ENCODE results near the gene GOLPH3L.

Gene GOLPH3L

GRCh38 chr1:150622303-150622975 is 74.5 kb downstream of the GOLPH3L start:
- TF ChIP-seq, protein P1, sequence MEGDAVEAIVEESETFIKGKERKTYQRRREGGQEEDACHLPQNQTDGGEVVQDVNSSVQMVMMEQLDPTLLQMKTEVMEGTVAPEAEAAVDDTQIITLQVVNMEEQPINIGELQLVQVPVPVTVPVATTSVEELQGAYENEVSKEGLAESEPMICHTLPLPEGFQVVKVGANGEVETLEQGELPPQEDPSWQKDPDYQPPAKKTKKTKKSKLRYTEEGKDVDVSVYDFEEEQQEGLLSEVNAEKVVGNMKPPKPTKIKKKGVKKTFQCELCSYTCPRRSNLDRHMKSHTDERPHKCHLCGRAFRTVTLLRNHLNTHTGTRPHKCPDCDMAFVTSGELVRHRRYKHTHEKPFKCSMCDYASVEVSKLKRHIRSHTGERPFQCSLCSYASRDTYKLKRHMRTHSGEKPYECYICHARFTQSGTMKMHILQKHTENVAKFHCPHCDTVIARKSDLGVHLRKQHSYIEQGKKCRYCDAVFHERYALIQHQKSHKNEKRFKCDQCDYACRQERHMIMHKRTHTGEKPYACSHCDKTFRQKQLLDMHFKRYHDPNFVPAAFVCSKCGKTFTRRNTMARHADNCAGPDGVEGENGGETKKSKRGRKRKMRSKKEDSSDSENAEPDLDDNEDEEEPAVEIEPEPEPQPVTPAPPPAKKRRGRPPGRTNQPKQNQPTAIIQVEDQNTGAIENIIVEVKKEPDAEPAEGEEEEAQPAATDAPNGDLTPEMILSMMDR (IDR thresholded peaks at IDR 0.05; ENCODE audit: insufficient read depth, low read length, poor library complexity, severe bottlenecking), result no peak

GRCh38 chr1:150621497-150622302 is 75.3 kb downstream of the GOLPH3L start:
- DNase-seq (ENCODE audit: extremely low read depth, insufficient read length), result peak; percentile 35
- Histone ChIP-seq H3K4me3 (replicated peaks; ENCODE audit: low read depth, low read length) (no peak overlapping the region; the same call in 1 of the 2 replicates), H3K27me3 (replicated peaks; ENCODE audit: control insufficient read depth, insufficient read depth, low read length) (no peaks in the 10 kb centered on the region), H3K36me3 (ENCODE audit: control insufficient read depth, insufficient read depth, low read length) (peaks cover 32% of the 10 kb centered on the region)
- TF ChIP-seq, protein P1 (IDR thresholded peaks at IDR 0.05; ENCODE audit: insufficient read depth, low read length, poor library complexity, severe bottlenecking), result peak; percentile 73

More at GRCh38 chr1:150622303-150622975, 74.5 kb downstream of the GOLPH3L start:
- peaks cover 37% of the 10 kb centered on the region for H3K36me3 ChIP-seq (ENCODE audit: control insufficient read depth, insufficient read depth, low read length)
- H3K4me3 ChIP-seq (replicated peaks; ENCODE audit: low read depth, low read length), result no peak overlapping the region
- no peak for DNase-seq (ENCODE audit: extremely low read depth, insufficient read length)
- no peaks in the 10 kb centered on the region for H3K27me3 ChIP-seq (replicated peaks; ENCODE audit: control insufficient read depth, insufficient read depth, low read length)

GRCh38 chr1:150620919-150621318 is 76.0 kb downstream of the GOLPH3L start:
- DNase-seq (ENCODE audit: extremely low read depth, insufficient read length), result no peak
- TF ChIP-seq, protein P1 (IDR thresholded peaks at IDR 0.05; ENCODE audit: insufficient read depth, low read length, poor library complexity, severe bottlenecking), result no peak
- no peaks in the 10 kb centered on the region for H3K27me3 ChIP-seq (replicated peaks; ENCODE audit: control insufficient read depth, insufficient read depth, low read length)
- peaks cover 28% of the 10 kb centered on the region for H3K36me3 ChIP-seq (ENCODE audit: control insufficient read depth, insufficient read depth, low read length)
- no peak overlapping the region for H3K4me3 ChIP-seq (replicated peaks; ENCODE audit: low read depth, low read length)

- no peak for DNase-seq (ENCODE audit: extremely low read depth, insufficient read length)
- no peaks in the 10 kb centered on the region for H3K27me3 ChIP-seq (replicated peaks; ENCODE audit: control insufficient read depth, insufficient read depth, low read length)
- TF ChIP-seq, protein P1 (IDR thresholded peaks at IDR 0.05; ENCODE audit: insufficient read depth, low read length, poor library complexity, severe bottlenecking), result peak; percentile 4
- peaks cover 27% of the 10 kb centered on the region for H3K36me3 ChIP-seq (ENCODE audit: control insufficient read depth, insufficient read depth, low read length)
- no peak overlapping the region for H3K4me3 ChIP-seq (replicated peaks; ENCODE audit: low read depth, low read length)
Measured at GRCh38 chr1:150619576-150620509, 77.1 kb downstream of the GOLPH3L start.

DNA sequence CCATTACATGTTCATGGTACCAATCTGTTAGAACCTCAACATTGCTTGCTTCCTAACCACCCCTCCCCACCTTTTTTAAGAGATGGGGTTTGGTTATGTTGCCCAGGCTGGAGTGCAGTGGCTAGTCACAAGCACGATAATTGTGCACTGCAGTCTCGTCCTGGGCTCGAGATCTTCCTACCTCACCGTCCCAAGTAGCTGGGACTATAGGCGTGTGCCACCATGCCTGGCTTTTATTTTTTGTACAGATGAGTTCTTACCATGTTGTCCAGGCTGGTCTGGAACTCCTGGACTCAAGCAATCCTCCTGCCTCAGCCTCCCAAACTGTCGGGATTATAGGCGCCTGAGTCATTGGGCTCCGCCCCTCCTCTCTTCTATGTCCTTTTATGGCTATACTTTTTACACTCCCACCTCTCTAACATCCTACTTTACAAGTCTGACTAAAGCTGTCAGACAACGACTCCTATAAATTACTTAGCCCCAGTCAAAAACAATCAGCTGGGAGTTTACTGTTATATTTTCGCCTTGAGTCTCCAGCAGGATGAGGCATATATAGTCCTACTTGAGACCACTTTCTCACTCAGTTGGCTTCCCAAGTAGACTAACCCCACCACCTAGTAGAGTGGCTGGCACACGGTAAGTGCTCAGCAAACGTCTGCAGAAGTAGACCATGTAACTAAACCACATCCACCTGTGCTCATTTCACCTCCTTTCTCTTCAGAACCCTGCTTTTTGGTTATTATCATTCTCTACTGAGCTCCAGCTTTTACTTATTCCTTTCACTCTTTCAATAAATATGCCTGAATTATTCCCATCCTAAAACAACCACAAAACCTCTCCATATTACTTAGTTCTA is 81.4 kb downstream of the GOLPH3L start:
- DNase-seq (ENCODE audit: extremely low read depth, insufficient read length), result no peak
- TF ChIP-seq, protein P1 (IDR thresholded peaks at IDR 0.05; ENCODE audit: insufficient read depth, low read length, poor library complexity, severe bottlenecking), result no peak
- Histone ChIP-seq H3K27me3 (replicated peaks; ENCODE audit: control insufficient read depth, insufficient read depth, low read length) (no peaks in the 10 kb centered on the region), H3K4me3 (replicated peaks; ENCODE audit: low read depth, low read length) (no peak overlapping the region), H3K36me3 (ENCODE audit: control insufficient read depth, insufficient read depth, low read length) (peaks cover 11% of the 10 kb centered on the region)
